Spleen (tissue), 7 donors: Measurements from ENCODE around the gene HAUS3.

ENCODE experiments used
- POLR2A ChIP-seq, 3 donors: fragments of 450-650 bp; IDR thresholded peaks; one replicate each; pipeline ENCODE4 v1.5.1; 2017; ENCODE audit warnings: antibody characterized with exemption in 3 of 3, mild to moderate bottlenecking in 1 of 3
- POLR2AphosphoS5 ChIP-seq, 3 donors: sonication (generic); formaldehyde crosslinking; IDR thresholded peaks; one replicate each; pipeline ENCODE4 v1.5.1; 2017; ENCODE audit warnings: antibody characterized with exemption in 3 of 3
- TF ChIP-seq, protein P1 (sequence below), 11 experiments: fragments of 200-600 bp in 7 of 11; fragments of 450-650 bp in 4 of 11; sonication (generic) in 4 of 11; IDR thresholded peaks in 8 of 11; conservative IDR thresholded peaks in 3 of 11; 1 replicate in 7 of 11; 2 replicates in 4 of 11; pipeline versions ENCODE4 v1.4.0 to v1.8.0; 2016 to 2021; ENCODE audit warnings: antibody characterized with exemption in 11 of 11, inconsistent platforms in 4 of 11, mild to moderate bottlenecking in 1 of 11
- donor health status: DM: no; HTN: no; CAD: no; lungs with moderate emphysema.
- donor health status: DM: no; HTN: no; CAD: no.
- donor health status: DM: no; HTN: no; CAD: no.

DNA sequence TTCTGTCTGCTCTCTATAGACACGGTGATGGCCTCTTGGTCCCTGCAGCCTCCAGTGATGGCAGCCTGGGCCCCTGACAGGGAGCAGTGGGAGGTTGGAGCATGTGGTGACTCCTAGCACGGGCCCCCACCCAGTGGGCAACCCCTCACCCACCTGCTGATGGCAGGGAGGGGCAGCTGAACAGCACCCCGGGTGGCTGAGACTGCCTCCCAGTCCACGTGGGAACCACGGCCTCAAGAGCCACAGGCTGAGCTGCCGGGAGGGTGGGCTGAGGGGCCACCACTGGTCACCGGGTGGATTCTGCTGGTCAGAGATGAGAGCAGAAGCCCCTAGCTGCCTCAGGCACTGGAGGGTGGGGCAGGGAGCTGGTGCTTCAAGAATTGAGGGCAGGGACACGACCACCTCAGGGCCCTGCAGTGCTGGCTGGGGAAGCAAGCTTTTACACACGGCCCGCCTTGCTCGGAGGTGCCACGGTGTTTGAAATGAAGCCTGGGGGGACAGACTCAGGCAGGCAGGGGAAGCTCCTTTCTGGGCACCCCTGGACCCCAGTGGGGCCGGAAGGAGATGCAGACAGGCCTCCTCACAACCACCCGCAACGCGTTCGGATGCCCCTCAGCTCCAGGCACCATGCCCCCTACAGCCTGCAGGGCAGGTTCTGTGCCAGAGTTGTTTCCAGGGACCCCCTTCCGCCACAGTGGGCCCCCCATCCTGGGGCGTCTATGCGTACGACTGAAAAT is 6.3 kb upstream of the HAUS3 start:
- TF ChIP-seq POLR2AphosphoS5 (IDR thresholded peaks at IDR 0.05) (peak in 1 of 3 donors; percentile 7), POLR2A (IDR thresholded peaks at IDR 0.05) (no peak)
- TF ChIP-seq, protein P1, sequence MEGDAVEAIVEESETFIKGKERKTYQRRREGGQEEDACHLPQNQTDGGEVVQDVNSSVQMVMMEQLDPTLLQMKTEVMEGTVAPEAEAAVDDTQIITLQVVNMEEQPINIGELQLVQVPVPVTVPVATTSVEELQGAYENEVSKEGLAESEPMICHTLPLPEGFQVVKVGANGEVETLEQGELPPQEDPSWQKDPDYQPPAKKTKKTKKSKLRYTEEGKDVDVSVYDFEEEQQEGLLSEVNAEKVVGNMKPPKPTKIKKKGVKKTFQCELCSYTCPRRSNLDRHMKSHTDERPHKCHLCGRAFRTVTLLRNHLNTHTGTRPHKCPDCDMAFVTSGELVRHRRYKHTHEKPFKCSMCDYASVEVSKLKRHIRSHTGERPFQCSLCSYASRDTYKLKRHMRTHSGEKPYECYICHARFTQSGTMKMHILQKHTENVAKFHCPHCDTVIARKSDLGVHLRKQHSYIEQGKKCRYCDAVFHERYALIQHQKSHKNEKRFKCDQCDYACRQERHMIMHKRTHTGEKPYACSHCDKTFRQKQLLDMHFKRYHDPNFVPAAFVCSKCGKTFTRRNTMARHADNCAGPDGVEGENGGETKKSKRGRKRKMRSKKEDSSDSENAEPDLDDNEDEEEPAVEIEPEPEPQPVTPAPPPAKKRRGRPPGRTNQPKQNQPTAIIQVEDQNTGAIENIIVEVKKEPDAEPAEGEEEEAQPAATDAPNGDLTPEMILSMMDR (IDR thresholded peaks at IDR 0.05 in 8 of 11, conservative IDR thresholded peaks at IDR 0.05 in 3 of 11): no peak
